ENCODE results near the gene PPP6R2.

The PPP6R2 gene

DNA sequence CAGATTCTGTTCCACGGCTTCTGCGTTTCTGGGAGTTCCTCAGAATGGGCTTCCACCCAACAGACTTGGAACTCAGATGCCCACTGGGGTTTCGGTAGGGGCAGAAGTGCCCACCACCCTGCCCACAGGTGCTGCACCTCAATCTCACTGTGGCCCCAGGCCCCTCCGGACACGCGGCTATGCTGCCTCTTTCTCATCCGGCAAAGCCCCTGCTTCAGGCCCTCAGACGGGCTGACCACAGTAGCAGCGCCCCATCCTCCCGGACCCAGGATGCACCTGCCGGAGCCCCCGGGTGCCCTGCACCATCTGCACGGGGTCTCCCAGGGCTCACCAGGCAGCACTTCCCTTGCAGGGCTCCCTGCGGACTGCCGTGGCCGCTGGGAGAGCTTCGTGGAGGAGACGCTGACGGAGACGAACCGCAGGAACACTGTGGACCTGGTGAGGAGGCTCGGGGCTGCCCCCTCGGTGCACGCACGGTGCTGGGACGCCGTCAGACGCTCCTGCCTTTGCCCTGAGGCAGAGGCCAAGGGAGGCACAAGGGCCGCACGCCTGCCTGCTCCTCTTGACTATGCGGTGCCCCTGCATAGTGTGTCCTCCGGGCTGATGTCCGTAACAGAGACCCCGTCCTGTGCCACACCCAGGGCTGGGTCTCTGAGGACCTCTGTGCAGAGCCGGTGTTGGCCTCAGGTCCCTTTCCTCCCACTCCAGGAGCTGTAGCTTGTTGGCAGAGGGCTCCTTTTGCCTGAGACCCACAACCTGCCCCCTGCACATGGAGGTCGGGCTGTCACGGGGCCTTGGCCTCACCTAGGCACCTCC is 93.1 kb downstream of the PPP6R2 start:
- no peak for DNase-seq

DNA sequence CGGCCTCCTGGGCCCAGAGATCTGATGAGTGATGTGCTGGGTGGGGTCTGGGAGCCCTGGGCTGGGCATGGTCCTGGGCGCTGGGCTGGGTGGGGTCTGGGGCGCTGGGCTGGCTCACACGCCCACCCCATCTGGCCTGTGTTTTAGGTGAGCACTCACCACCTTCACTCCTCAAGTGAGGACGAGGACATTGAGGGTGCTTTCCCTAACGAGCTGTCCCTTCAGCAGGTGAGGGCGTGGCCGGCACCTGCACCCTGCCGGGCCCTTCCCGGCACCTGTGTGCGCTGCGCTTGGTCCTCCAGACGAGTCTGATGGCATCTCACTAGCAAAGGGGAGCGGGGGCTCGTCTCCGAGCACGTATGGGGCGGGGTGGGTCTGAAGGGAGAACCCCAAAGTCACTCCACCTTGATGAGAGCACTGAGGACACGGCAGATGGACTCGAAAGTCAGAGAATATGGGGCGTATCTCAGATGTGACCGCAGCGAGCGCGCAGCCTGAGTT is 93.8 kb downstream of the PPP6R2 start:
- no peak for DNase-seq

DNA sequence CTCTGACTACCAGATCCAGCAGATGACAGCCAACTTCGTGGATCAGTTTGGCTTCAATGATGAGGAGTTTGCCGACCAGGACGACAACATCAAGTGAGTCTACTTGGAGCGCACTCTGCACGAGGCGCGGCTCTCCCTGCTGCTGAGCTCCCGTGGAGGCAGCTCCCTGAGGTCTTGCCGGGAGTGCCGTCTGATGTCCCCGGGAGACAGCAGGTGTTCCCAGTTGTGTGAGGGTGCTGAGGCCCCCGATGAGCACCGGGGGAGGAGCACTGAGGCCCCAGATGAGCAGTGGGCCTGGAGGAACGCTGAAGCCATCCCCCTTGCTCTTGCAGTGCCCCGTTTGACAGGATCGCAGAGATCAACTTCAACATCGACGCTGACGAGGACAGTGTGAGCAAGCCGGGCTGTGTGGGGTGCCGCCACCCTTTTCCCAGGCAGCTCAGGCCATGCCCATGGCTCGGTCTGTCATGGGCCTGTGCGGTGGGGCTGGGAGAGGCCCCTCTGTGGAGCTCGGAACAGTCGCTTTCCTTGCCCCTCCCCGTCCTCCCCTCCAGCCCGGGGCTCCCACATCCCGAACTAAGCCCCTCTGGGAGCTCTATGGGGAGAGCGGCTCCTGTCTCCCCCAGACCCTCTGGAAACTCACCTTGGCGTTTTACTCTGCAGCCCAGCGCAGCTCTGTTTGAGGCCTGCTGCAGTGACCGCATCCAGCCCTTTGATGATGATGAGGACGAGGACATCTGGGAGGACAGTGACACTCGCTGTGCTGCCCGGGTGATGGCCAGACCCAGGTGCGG is 94.6 kb downstream of the PPP6R2 start:
- no peak for DNase-seq

DNA sequence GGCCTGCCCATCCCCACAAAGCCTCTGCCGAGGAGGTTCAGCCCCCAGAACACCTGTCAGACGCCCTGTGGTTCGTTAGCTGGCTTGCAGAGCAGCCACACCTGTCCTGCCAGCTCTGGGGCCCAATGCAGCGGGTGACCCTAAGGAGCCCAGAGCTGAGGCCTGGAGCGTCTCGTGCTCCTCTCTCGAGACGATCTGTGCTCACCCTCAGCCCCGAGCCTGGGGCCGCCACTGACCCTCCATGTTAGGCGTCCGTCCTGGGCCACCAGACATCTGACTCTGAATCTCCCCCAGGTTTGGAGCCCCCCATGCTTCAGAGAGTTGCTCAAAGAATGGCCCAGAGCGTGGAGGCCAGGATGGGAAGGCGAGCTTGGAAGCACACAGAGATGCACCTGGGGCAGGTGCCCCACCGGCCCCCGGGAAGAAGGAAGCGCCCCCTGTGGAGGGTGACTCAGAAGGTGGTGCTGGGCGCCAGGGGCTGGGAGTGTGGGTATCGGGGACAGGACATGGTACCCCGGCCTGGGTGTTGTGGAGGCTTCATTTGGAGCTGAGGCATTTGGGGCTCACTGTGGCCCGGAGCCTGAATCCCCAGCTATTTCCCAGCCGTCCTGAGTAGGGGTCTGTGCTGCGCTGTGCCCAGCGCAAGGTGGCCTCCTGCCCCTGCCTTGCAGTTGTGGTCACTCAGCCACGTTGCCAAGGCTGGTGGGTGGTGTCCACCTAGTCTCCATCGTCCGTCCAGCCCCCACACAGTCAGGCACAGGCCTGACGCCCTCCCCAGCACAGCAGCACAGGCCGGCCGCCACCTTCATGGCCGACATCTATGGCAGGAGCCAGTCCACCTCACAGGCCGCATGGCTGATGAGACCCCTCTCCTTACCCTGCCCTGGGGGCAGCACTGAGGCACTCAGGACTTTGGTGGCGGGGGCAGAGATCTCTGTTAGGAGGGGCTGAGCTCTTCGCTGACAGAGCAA is 95.5 kb downstream of the PPP6R2 start:
- no peak for DNase-seq

DNA sequence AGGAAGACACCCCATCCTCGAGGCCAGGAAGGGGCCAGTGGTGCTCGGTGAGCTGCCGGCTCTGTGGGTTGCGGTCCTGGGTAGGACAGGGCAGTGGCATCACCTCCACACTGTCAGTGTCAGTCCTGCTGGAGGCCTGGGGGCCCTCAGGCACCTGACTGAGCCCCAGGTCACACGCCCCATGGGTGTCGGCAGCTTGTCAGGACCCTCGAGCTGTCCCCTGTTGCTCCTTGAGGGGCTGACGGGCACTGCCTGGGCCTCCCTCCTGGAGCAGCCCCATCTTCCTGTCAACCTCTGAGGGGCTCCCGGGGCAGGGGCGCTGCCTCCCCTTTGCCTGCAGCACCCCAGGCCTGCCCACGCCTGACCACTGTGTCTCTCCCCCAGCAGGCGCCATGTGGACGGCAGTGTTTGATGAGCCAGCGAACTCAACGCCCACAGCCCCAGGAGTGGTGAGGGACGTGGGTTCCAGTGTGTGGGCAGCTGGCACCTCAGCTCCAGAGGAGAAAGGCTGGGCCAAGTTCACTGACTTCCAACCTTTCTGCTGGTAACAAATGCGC is 96.3 kb downstream of the PPP6R2 start:
- DNase-seq: no peak

DNA sequence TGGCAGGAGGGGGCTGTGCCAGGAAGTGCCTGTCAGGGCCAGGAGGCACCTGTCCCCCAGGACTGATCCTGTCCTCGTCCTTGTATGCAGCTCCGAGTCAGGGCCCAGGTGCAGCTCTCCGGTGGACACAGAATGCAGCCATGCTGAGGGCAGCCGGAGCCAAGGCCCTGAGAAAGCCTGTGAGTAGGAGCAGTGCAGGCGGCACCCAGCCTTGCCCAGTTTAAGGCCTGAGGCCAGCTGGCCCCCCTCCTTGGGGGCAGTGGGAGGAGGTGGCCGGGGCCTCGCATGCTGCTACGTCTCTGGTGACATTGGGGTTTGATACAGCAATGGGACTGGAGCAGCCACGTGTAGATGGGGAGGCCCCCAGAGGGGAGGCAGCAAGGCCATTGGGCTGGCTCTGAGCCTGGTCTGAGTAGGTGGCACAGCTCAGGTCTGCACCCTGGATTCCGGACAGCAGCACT is 96.8 kb downstream of the PPP6R2 start:
- DNase-seq: no peak

DNA sequence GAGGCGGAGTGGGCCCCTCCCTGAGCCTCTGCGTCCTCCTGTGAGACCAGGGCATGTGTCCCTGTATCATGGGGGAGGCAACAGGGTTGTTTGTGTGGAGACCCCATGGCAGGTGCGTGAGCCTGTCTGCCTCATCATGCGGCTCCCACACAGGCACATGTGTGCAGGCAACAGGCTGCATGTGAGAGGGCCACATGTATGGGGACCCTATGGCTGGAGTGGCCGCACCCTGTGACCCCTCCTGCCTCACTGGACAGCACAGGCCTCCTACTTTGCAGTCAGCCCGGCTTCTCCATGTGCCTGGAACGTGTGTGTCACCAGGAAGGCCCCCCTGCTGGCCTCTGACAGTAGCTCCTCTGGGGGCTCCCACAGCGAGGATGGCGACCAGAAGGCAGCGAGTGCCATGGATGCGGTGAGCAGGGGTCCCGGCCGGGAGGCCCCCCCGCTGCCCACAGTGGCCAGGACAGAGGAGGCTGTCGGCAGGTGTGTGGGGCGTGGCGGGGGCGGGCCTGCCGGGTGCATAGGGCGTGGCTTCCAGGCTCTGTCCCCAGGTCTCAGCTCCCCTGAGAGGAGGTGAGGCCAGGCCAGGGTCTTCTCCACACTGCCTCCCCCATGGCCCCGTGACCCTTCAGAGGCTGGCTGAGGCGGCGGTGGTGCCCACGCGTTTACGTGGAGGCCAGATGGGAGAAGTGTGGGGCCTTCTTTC is 97.6 kb downstream of the PPP6R2 start:
- DNase-seq: no peak

DNA sequence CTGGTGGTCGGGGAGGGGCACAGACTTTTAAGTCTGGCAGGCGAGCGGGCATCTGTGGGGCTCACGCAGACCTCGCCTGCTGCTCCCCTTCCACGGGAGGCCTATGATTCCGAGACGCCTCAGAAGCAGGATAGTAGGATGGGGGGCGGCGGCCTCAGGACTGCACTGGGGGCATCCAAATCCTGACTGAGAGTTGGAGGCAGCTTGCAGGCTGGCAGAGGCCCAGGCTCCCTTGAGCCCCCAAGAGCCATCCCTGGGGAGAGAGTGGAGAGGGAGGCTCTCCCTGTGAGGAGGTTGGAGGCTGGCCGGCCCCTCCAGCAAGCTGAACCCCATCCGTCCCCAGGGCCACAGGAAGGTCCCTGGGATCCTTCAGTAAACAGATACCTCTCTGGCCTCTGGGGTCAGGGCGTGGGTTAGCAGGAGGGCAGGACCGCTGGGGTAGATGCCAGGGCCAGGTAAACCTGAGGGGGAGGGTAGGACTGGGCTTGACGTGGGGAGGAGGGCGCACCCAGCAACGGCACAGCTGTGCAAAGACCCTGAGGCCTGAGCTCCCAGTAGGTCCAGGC is 98.4 kb downstream of the PPP6R2 start:
- no peak for DNase-seq

DNA sequence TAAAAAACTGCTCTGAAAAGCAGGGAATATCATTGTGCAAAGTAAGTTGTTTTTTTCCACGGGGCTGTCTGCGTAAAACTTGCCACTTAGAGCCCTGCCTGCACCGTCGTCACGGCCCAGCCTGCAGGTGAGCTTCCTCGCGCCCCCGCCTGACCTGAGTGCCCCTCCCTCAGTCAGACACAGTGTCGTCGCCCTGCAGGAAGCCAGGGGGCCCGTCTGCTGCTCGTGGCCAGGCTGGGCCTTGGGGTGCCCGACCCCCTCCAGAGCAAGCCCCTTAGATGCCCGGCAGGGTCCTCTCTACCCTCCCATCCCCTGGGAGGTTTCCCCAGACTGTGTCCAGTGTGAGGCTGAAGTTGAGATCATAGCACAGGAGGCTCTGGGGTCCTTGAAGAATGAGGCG is 100.1 kb downstream of the PPP6R2 start:
- no peak for DNase-seq

DNA sequence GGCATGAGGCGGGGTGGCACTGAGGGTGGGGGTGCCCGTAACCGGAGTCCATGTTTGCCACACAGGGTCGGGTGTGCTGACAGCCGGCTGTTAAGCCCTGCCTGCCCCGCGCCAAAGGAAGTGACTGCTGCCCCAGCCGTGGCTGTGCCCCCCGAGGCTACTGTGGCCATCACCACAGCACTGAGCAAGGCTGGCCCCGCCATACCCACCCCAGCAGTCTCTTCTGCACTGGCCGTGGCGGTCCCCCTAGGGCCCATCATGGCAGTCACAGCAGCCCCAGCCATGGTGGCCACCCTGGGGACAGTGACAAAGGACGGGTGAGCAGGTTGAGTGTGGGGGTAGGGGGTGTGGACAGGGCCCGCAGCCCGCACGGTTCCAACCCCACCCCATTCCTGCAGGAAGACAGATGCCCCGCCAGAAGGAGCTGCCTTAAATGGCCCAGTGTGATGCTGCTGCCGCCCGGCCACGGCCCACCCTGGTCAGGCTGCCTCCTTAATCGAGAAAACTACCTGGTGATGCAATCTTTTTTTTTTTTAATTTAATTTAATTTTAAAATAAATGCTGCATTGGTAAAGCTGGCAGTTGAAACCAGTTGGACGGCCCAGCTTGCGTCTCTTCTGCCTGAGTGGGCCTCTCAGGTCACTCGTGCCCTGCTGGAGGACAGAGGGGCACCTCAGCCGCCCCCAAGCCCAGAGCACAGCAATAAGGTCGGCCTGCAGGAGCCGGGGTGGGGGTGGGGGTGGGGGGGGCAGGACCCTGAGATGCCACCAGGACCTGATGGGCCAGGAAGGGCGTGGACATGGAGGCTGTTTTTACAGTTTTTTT is 100.9 kb downstream of the PPP6R2 start:
- DNase-seq: no peak

DNA sequence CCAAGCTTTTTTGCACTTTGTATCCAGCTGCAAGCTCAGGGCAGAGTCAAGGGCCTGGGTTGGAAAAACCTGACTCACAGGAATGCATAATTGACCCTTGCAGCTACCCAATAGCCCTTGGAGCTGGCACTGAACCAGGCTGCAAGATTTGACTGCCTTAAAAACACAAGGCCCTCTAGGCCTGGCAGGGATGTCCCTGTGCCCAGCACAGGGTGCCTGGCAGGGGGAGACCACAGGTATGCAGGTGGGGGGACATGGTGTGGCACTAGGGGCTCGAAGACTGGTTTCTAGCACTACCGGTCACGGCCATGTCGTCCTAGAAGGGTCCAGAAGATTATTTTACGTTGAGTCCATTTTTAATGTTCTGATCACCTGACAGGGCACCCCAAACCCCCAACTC is 101.5 kb downstream of the PPP6R2 start:
- DNase-seq: no peak

DNA sequence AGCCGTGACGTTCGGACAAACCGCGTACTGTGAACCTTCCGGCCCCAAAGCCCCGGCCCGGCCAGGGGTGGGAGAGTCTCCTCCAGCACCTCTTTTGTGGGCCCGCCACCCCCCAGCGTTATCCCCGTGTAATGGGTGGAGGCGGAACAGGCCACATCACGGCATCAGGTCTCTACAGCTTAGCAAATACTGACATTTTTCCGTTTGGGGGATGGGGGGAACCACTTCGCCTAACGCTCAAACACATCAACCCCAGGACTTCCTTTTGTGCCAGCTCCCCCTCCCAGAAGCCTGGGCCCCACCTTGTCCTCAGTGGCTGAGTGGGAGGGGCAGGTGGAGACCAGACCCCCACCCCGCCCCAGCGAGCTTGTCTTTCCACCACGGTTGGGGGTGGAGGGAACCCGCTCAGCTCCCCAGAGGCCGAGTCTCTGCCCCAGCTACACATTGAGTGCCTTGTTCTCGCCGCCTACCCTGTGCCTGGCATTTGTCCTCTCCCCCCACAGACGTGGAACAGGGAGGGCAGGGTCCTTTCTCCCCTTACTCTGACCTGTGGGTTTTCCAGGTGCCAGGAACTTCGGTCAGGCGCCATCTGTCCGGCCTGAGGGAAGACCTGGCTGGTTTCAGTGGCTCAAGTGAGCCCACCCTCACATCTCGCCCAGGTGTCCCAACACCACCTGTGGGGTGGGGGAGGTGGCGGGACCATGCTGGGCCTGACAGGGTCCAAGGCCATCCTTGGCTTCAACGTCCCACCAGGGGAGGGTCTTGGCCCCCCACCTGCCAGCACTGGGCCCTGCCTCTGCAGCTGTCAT is 102.1 kb downstream of the PPP6R2 start:
- no peak for DNase-seq

DNA sequence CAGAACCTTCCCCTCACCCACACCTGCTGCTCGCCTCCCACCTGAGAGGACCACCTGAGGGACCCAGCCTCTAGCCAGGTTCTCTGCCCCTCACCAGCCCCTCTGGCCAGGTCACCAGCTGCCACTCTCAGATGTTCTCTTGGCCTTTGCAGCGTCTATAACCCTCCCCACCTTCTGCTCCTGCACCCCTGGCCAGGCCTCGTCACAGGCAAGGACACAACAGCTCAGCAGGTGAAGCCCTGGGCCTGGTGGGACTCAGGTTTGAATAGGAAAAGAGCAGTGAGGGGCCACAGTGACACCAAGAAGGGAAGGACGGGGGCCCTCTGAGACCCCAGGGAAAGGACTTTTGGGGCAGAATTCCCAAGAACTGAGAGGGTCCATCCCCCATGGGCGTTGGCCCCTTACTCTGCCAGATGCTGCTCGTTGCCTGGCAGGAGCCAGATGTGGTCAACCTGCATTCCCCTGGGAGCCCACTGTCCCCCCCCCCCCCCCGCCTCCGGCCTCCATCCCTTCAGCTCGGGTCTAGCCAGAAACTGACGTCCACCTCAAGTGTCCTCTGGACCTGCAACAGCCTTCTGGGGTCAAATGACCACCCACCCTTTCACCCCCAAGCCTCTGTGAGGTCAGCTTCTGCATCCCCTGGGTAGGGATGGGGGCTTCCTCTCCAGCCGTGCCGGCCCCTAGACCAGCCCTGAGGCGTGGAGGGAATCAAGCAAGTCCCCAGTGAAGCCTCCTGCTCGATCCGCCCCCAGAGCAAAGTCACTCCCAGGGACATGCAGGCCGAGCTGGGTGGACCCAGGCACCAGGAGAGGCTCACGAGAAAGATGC is 103.0 kb downstream of the PPP6R2 start:
- no peak for DNase-seq

DNA sequence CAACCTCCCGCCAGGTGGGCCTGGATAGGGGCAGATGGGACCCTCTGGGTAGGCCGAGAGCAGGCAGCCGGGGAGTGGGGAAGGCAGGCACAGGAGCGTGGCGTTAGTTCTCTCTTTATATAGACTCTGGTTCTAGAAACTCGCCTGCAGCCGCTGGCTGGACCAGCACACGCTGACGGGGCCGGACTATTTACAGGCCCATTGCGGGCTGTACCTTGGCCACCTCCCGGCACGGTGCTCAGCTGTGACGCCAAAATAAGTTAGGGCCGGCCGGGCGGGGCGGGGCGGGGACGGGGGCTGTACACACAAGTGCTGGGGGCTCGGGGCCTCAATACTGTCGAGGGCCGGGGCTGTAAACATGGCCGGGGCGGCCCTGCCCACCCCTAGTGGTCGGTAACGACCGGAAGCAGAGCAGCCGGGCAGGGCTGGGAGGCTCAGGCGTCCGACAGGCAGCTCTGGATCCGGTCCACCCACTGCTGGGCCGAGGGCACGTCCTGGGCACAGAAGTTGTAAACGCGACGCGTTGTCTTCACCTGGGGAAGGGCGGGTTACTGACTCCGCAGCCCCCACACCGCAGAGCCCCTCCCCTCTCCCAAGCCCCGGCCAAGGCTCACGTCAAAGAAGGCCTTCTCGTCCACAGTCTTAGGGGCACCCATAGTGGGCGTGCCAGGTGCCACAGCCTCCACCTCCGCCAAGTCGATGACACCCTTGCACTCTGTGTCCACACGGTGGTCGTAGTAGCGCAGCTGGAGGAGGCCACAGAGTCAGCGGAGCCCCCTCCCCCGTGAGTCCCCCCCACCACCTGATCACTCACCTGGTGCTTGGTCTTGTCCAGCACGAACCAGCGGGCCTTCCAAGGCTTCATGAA is 103.8 kb downstream of the PPP6R2 start:
- DNase-seq: no peak

DNA sequence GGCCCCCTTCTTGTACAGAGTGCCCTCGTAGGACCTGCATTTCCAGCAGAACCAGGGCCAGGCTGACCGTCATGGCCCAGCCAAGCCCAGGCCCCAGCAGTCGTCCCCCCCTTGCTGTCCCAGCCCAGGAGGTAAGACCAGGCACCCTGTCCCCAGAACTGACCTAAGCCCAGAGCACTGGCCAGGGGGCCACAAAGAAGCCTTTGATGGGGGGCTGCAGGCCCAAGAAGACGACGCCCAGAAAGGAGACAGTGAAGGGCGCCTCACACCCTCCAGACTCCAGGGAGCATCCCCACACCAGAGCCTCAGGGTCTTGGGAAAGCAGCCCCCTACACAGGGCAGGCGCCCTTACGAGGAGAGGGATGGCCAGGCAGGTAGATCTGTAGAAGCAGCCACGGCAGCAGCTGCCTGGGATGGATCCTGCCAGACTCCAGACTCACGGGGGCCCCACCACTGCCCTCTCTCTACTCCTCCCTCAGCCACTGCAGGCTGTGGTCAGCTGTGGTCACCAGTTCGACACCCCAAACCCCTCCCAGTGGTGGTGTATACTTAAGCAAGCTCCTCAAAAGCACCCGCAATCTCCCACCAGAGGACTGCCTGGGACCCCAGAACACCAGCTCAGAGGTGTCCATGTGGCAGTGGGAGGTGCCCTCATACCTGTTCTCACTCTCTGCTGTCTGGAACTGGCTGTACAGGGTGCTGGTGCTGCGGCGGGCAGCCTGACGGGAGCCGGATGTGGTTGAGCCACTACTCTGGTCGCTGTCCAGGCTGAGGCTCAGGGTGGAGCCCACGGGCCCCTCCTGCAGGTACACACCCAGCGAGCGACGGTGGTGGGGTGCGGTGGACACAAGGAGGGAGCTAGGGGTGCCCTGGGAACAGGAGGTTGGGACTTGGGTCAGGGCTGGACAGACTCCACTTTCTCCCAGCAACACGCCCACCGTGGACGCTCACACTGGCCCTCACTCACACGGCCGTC is 104.7 kb downstream of the PPP6R2 start:
- DNase-seq: no peak

DNA sequence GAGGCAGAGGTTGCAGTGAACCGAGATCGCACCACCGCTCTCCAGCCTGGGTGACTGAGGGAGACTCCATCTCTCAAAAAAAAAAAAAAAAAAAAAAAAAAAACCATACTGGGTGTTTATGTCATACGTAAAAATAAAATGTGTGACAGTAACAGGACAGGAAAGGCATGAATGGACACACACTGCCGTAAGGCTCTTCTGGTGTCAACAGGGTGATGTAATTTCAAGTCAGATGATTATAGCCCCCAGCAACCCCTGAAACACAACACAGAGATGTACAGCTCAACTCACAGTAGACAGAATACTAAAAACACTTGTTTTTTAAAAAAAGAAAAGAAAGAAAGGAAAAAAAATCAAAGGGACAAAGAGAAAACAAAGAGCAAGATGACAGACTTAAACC is 109.5 kb downstream of the PPP6R2 start:
- DNase-seq: no peak

Measured in NCI-H345 (cell line).